ENCODE data around the gene CEBPA.

CEBPA gene

GRCh38 chr19:33251526-33252090 is 50.7 kb downstream of the CEBPA start:
- no peak overlapping the region for H3K4me3 ChIP-seq (ENCODE audit: low read depth, low read length)
- TF ChIP-seq CTCF (IDR thresholded peaks at IDR 0.05; ENCODE audit: low read depth, low read length): no peak

- no peak for TF ChIP-seq CTCF (IDR thresholded peaks at IDR 0.05; ENCODE audit: low read depth, low read length)
- no peak overlapping the region for H3K4me3 ChIP-seq (ENCODE audit: low read depth, low read length)
Measured at GRCh38 chr19:33251076-33251475, 51.3 kb downstream of the CEBPA start.

GRCh38 chr19:33250500-33250899 is 51.8 kb downstream of the CEBPA start:
- H3K4me3 ChIP-seq (ENCODE audit: low read depth, low read length): no peak overlapping the region
- TF ChIP-seq CTCF (IDR thresholded peaks at IDR 0.05; ENCODE audit: low read depth, low read length): no peak
